Activated CD4-positive, alpha-beta T cell treated with anti-CD3 and anti-CD28 coated beads, Interleukin-2, amount 10 ng/mL, durations not matched to agents 24 days and 14 days (primary cell): ENCODE measurements around the gene LPAR3. TPM values are rescaled to one million over a fixed set of nuclear protein-coding genes. Genes with fewer than 3 reads are reported as not detected.
"Not testable (repeated sequence)": the region's sequence is repeated elsewhere in the genome, so short reads cannot be mapped to it uniquely, and the experiment has no call there.

ENCODE experiments used
- DNase-seq: peaks from one replicate; pipeline ENCODE4 v3.0.0; 2022
- H3K27ac Mint-ChIP-seq: one replicate; pipeline ENCODE4 v1.8.0; 2022; ENCODE audit warnings: mild to moderate bottlenecking, mixed read lengths
- H3K27me3 Mint-ChIP-seq: one replicate; pipeline ENCODE4 v1.8.0; 2022; ENCODE audit warnings: mixed read lengths
- H3K36me3 Mint-ChIP-seq: one replicate; pipeline ENCODE4 v1.8.0; 2022; ENCODE audit warnings: low read depth, mild to moderate bottlenecking, mixed read lengths
- H3K4me1 Mint-ChIP-seq: one replicate; pipeline ENCODE4 v1.8.0; 2021; ENCODE audit warnings: mixed read lengths
- H3K4me3 Mint-ChIP-seq: one replicate; pipeline ENCODE4 v1.8.0; 2022; ENCODE audit warnings: mild to moderate bottlenecking, moderate library complexity, mixed read lengths
- H3K9me3 Mint-ChIP-seq: one replicate; pipeline ENCODE4 v1.8.0; 2021; ENCODE audit warnings: mixed read lengths
- intact Hi-C: fragments of 100-400 bp; cut with micrococcal nuclease; formaldehyde crosslinking; loops from one replicate; pipeline ENCODE4 v1.15.1; 2023
- total RNA-seq: library from RNA; stranded (reverse); gene quantifications from 2 replicates; pipeline ENCODE4 v1.2.3, GENCODE V29; 2022

LPAR3 gene
- total RNA-seq, 1 donor from 2014 or later = 0.21 TPM

- intact Hi-C loops = no loop called here
- Mint-ChIP-seq H3K36me3 (no peaks in the 10 kb centered on the region), H3K27me3 (peaks cover 12% of the 10 kb centered on the region), H3K4me3 (no peak overlapping the region), H3K27ac (no peak overlapping the region), H3K4me1 (no peaks in the 10 kb centered on the region), H3K9me3 (no peaks in the 10 kb centered on the region)
- no peak for DNase-seq
Observed at GRCh38 chr1:84919461-84919970, 26.5 kb upstream of the LPAR3 start.

DNA sequence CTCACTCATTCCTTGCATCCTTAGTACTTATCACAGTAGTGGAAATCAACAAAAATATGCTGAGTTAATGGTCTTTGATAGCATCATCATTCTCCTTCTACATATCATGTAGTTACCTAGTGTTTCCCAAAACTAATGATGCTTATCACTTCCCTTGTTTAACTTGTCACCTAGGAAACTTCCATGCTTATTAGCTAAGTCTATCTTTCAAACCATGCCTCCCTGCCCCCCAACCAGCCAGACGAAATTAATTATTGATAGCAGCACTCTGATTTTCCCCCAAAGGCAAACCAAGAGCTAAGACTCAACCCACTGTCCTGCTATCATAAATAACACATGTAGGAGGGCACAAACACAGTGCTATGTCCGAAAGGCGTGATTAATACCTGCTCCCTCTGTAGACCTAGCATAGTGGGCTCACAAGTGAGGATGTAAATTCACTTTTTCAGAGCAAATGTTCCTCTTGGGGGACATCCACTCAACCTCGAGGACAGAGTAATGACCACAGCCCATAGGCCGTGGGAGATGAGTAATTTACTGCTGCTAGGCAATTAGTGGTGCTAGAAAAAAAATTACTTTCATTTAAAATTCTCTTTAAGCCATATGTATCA lies 25.8 kb upstream of the LPAR3 start:
- intact Hi-C loops = no loop called here
- Mint-ChIP-seq H3K27ac (no peak overlapping the region), H3K9me3 (no peaks in the 10 kb centered on the region), H3K4me3 (no peak overlapping the region), H3K27me3 (peaks cover 12% of the 10 kb centered on the region), H3K36me3 (no peaks in the 10 kb centered on the region), H3K4me1 (no peaks in the 10 kb centered on the region)
- DNase-seq = no peak

DNA sequence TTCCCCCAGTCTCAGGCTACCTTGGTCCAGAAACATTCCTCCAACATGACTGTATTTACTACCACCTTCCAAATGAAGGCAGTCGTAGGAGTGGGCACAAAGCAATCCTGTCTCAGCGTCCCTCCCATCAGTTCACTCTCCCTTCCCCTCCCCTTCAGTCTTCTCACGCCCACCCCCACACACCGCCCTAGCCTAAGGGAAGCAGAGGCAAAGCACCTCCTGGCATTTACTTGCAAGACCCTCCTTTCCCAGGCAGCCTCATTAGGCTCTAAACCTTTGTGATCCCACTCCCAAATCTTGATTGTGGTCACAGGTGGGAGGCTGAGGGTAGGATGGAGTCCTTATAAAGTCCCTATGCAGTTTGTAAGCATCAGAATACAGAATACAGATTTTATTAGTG lies 23.9 kb upstream of the LPAR3 start:
- intact Hi-C loops = no loop called here
- DNase-seq = no peak
- H3K9me3 Mint-ChIP-seq = no peaks in the 10 kb centered on the region
- H3K36me3 Mint-ChIP-seq = no peaks in the 10 kb centered on the region
- H3K4me1 Mint-ChIP-seq = no peaks in the 10 kb centered on the region
- no peak overlapping the region for H3K4me3 Mint-ChIP-seq
- H3K27me3 Mint-ChIP-seq = peaks cover 18% of the 10 kb centered on the region
- no peak overlapping the region for H3K27ac Mint-ChIP-seq

- H3K27ac Mint-ChIP-seq = no peak overlapping the region
- peaks cover 2% of the 10 kb centered on the region for H3K4me1 Mint-ChIP-seq
Observed at GRCh38 chr1:84913555-84913892, 20.5 kb upstream of the LPAR3 start.

DNA sequence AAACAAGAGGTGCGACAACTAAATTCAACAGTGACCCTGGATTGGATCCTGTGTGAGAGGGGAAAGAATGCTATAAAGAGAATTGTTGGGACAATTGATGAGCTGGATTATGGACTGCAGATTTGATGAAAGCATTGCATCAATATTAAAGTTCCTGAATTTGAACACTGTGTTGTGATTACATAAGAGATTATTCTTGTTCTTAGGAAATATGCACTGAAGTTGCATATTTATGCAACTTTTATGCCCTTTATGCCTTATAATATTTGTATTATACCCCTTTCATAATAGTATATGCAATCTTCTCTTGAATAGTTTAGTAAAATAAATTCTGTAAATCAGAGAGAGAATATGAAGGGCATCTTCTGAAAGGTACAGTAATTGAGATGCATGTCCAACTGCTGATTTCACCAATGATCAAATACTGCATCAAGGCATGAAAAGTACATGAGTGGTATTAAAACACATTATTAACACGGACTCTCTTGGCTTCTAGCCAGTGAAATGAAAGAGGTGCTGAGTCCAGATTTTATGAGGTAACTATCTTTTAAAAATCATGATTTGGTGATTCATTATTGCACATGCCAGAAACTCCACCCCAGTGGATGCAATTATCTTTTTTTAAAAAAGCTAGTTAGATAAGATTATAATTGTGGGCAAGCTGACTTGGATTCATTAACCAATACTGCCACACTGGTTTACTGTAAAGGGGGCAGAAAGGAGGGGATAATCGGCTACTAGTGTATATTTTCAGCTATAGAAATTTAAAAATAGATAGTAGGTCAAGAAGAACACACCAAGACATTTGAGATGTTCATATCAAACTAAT lies 19.9 kb upstream of the LPAR3 start:
- Mint-ChIP-seq H3K27ac (no peak overlapping the region), H3K27me3 (peaks cover 31% of the 10 kb centered on the region), H3K4me3 (no peak overlapping the region), H3K4me1 (peaks cover 2% of the 10 kb centered on the region), H3K9me3 (peaks cover 7% of the 10 kb centered on the region), H3K36me3 (no peaks in the 10 kb centered on the region)
- intact Hi-C loops = no loop called here
- DNase-seq = no peak

More at GRCh38 chr1:84913555-84913892, 20.5 kb upstream of the LPAR3 start:
- no peak for DNase-seq
- peaks cover 7% of the 10 kb centered on the region for H3K9me3 Mint-ChIP-seq
- no peaks in the 10 kb centered on the region for H3K36me3 Mint-ChIP-seq
- intact Hi-C loops = no loop called here
- H3K27me3 Mint-ChIP-seq = peaks cover 34% of the 10 kb centered on the region
- no peak overlapping the region for H3K4me3 Mint-ChIP-seq

- intact Hi-C loops, H3K4me1 Mint-ChIP-seq, H3K36me3 Mint-ChIP-seq, H3K4me3 Mint-ChIP-seq, H3K27ac Mint-ChIP-seq, DNase-seq: not testable (repeated sequence)
- Mint-ChIP-seq H3K27me3 (peaks cover 37% of the 10 kb centered on the region), H3K9me3 (peaks cover 14% of the 10 kb centered on the region)
Observed at GRCh38 chr1:84908746-84909464, 15.9 kb upstream of the LPAR3 start.

DNA sequence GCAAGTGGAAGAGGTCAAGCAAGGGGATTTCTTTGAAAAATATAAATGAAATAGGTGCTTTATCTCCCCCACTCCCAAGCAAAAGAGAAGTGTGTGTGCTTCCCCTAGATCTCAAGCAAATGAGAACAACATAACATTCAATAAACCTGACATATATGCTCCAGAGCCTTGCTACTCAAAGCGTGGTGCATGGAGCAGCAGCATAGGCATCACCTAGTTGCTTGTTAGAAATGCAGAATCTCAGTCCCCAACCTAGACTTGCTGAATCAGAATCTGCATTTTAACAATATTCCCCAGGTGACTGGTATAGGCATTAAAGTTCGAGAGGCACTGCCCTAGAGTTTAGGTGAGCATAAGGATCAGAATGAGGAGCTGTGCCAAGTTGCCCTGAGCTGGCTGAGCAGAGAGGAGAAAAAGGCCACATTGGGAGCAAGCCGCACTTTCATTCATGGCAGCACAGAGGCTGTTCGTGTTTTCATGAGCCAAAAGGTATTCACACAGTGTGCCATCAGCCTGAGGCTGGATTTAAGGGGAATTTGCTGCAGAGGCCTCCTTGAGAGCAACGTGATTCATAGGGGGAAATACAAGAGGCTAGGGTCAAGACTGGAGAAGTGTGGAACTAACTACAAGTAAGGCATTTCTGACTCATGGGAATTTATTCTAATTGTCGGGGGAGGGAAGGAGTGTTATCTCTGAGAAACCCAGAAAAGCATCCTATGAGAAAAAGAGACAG lies 14.3 kb upstream of the LPAR3 start:
- no peak overlapping the region for H3K27ac Mint-ChIP-seq
- no peak overlapping the region for H3K4me3 Mint-ChIP-seq
- H3K9me3 Mint-ChIP-seq = peaks cover 15% of the 10 kb centered on the region
- peak; percentile 38 for DNase-seq
- H3K36me3 Mint-ChIP-seq = no peaks in the 10 kb centered on the region
- peaks cover 32% of the 10 kb centered on the region for H3K27me3 Mint-ChIP-seq
- intact Hi-C loops = no loop called here
- H3K4me1 Mint-ChIP-seq = peaks cover 5% of the 10 kb centered on the region

DNA sequence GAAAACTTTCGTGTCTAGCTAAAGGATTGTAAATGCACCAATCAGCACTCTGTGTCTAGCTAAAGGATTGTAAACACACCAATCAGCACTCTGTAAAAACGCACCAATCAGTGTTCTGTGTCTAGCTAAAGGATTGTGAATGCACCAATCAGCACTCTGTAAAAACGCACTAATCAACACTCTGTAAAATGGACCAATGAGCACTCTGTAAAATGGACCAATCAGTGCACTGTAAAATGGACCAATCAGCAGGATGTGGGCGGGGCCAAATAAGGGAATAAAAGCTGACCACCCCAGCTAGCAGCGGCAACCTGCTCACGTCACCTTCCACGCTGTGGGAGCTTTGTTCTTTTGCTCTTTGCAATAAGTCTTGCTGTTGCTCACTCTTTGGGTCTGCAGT lies 9.7 kb upstream of the LPAR3 start:
- H3K4me1 Mint-ChIP-seq, H3K4me3 Mint-ChIP-seq, H3K27ac Mint-ChIP-seq: not testable (repeated sequence)

GRCh38 chr1:84899969-84900368 lies 7.0 kb upstream of the LPAR3 start:
- H3K27me3 Mint-ChIP-seq = peaks cover 30% of the 10 kb centered on the region
- intact Hi-C loops = no loop called here
- H3K27ac Mint-ChIP-seq = no peak overlapping the region
- H3K9me3 Mint-ChIP-seq = peaks cover 4% of the 10 kb centered on the region
- no peak overlapping the region for H3K4me3 Mint-ChIP-seq
- H3K36me3 Mint-ChIP-seq = no peaks in the 10 kb centered on the region
- no peak for DNase-seq
- peaks cover 2% of the 10 kb centered on the region for H3K4me1 Mint-ChIP-seq

More for the DNA sequence above, 9.7 kb upstream of the LPAR3 start:
- Mint-ChIP-seq H3K27me3 (peaks cover 19% of the 10 kb centered on the region), H3K9me3 (peaks cover 11% of the 10 kb centered on the region)
- H3K36me3 Mint-ChIP-seq, intact Hi-C loops: not testable (repeated sequence)
- DNase-seq = peak; percentile 41

- Mint-ChIP-seq H3K9me3 (no peaks in the 10 kb centered on the region), H3K4me1 (peaks cover 8% of the 10 kb centered on the region), H3K27ac (no peak overlapping the region), H3K4me3 (no peak overlapping the region), H3K36me3 (no peaks in the 10 kb centered on the region), H3K27me3 (peaks cover 55% of the 10 kb centered on the region)
- intact Hi-C loops = no loop called here
- no peak for DNase-seq
Observed at GRCh38 chr1:84896279-84896678, 3.3 kb upstream of the LPAR3 start.

GRCh38 chr1:84890566-84890965 lies 2.4 kb downstream of the LPAR3 start:
- no peak overlapping the region for H3K4me3 Mint-ChIP-seq
- H3K9me3 Mint-ChIP-seq = no peaks in the 10 kb centered on the region
- DNase-seq = peak; percentile 52
- H3K4me1 Mint-ChIP-seq = peaks cover 24% of the 10 kb centered on the region
- H3K27me3 Mint-ChIP-seq = peaks cover 37% of the 10 kb centered on the region
- H3K36me3 Mint-ChIP-seq = no peaks in the 10 kb centered on the region
- intact Hi-C loops = loop anchor here (5.0 kb wide), 1 partner anchor 38 kb away; no protein-coding TSS in a partner anchor
- no peak overlapping the region for H3K27ac Mint-ChIP-seq

DNA sequence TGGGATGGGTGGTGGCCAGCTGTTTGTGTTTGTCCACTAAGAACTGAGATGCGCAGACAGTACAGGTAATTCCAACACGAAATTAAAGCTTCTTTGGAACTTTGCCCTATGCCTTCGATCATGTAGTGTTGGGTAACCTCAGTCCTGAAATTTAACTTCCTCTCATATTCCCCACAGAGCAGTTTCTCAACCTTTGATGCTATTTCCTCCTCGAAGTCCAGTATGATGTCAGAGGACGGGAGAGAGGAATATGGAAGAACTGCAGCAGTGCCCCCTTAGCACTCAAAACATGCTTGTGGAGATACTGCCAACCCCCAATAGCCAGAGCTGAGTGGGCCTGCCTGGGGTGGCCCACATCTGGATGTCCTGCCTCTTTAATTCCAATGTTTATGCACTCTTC lies 3.6 kb downstream of the LPAR3 start:
- H3K9me3 Mint-ChIP-seq = no peaks in the 10 kb centered on the region
- H3K27ac Mint-ChIP-seq = no peak overlapping the region
- peaks cover 30% of the 10 kb centered on the region for H3K27me3 Mint-ChIP-seq
- peak; percentile 49 for DNase-seq
- H3K36me3 Mint-ChIP-seq = no peaks in the 10 kb centered on the region
- peaks cover 24% of the 10 kb centered on the region for H3K4me1 Mint-ChIP-seq
- intact Hi-C loops = no loop called here
- no peak overlapping the region for H3K4me3 Mint-ChIP-seq

DNA sequence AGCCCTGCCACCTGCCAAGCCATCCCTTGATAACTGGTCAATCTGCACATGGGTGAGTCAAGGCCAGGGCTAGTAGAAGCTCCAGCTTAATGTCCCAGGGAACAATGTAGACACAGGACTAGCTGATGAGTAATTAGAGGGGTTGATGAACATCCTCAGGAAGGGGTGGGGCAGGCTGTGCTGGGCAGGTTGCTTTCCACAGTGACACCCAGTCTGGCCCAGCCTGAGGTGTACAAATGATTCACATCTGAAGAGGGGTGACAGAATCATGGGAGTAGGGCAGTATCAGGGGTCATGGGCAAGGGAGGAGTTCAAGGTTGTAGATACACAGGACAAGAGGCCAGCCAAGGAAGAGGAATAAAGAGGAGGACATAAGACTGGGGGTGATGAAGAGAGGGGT lies 4.3 kb downstream of the LPAR3 start:
- Mint-ChIP-seq H3K4me1 (peaks cover 22% of the 10 kb centered on the region), H3K4me3 (no peak overlapping the region), H3K27ac (no peak overlapping the region), H3K36me3 (no peaks in the 10 kb centered on the region), H3K27me3 (peaks cover 27% of the 10 kb centered on the region), H3K9me3 (no peaks in the 10 kb centered on the region)
- peak; percentile 58 for DNase-seq
- intact Hi-C loops = no loop called here
